Mesodermal cell (in vitro differentiated cells): ENCODE data around the gene KRTAP10-1.

ENCODE experiments used
- H3K27ac ChIP-seq: 2 replicates; pipeline ENCODE4 v1.7.0; 2013; ENCODE audit warnings: mild to moderate bottlenecking, low read depth, low read length, moderate library complexity; ENCODE audit not compliant: severe bottlenecking
- H3K36me3 ChIP-seq: 2 replicates; pipeline ENCODE4 v1.7.1; 2013; ENCODE audit warnings: mild to moderate bottlenecking, low read length, moderate library complexity; ENCODE audit not compliant: control insufficient read depth, insufficient read depth
- H3K4me1 ChIP-seq: one replicate; pipeline ENCODE4 v1.7.1; 2013; ENCODE audit warnings: mild to moderate bottlenecking, low read length; ENCODE audit not compliant: insufficient read depth, control insufficient read depth, poor library complexity, severe bottlenecking
- H3K4me3 ChIP-seq: 2 replicates; pipeline ENCODE4 v1.7.0; 2013; ENCODE audit warnings: low read length, control low read depth, mild to moderate bottlenecking; ENCODE audit not compliant: insufficient read depth, poor library complexity, severe bottlenecking; ENCODE audit errors: extremely low read depth
- H3K9me3 ChIP-seq: 2 replicates; pipeline ENCODE4 v1.7.1; 2013; ENCODE audit warnings: mild to moderate bottlenecking, low read length, moderate library complexity; ENCODE audit not compliant: control insufficient read depth
- WGBS, 2 experiments: methylation state at CpG; one replicate each; pipeline ENCODE4 v1.1.5; 2013; ENCODE audit warnings: missing lambda C conversion rate in 2 of 2; ENCODE audit not compliant: insufficient coverage in 2 of 2; 5-methylcytosine and 5-hydroxymethylcytosine counted together

KRTAP10-1 gene

GRCh38 chr21:44511219-44511937 is 28.6 kb downstream of the KRTAP10-1 start:
- Histone ChIP-seq H3K4me1 (peaks cover 2% of the 10 kb centered on the region), H3K36me3 (no peaks in the 10 kb centered on the region), H3K4me3 (no peak overlapping the region), H3K27ac (no peak overlapping the region), H3K9me3 (no peaks in the 10 kb centered on the region)
- WGBS, 2 experiments, result 89 to 92% methylated on average over 7 to 11 of the region's 11 CpGs

DNA sequence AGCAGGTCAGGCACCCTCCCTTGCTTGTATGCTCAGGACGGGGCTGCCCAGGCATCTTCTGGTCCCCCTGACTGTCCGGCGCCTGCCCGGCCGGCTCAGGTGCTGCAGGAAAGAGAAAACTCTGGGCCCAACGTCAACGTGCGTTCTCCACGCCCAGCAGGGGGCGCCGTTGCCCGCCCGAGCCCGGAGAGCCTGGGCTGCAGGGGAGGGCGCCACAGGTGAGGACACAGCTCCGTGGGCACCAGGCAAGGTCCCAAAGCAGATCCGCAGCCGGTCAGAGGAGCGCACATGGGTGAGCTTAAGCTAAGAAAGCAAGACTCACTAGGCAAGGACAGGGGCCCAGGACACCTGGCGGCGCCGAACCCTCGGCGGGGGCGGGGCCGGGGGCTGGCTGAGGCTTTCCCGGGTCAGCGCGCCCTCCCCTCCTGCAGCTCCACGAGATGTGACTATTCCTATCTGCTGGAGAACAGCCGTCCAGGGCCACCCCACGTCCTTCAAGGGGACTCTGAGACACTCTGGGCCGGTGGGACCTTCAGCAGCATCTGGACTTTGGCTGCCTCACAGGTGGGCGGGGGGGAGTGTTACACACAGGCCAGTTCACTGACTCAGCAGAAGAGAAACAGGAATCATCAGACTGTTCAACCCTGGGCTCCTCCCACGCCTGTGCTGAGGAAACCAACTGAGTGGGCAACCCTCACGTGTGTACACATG is 29.3 kb downstream of the KRTAP10-1 start:
- Histone ChIP-seq H3K36me3 (no peaks in the 10 kb centered on the region), H3K4me1 (peaks cover 2% of the 10 kb centered on the region), H3K27ac (no peak overlapping the region), H3K4me3 (peak overlapping the region; percentile 11), H3K9me3 (no peaks in the 10 kb centered on the region)
- WGBS, 2 experiments, result 17% methylated on average over 34 to 36 of the region's 36 CpGs

- H3K4me1 ChIP-seq, result peaks cover 2% of the 10 kb centered on the region
- WGBS, 2 experiments, result 58 to 66% methylated on average over 15 to 18 of the region's 18 CpGs
- H3K4me3 ChIP-seq, result no peak overlapping the region
- no peaks in the 10 kb centered on the region for H3K36me3 ChIP-seq
- H3K27ac ChIP-seq, result no peak overlapping the region
- H3K9me3 ChIP-seq, result no peaks in the 10 kb centered on the region
Observed at GRCh38 chr21:44510109-44510507, 29.9 kb downstream of the KRTAP10-1 start.

GRCh38 chr21:44509539-44509938 is 30.5 kb downstream of the KRTAP10-1 start:
- peaks cover 2% of the 10 kb centered on the region for H3K4me1 ChIP-seq
- 87 to 94% methylated on average over 11 to 12 of the region's 12 CpGs for WGBS, 2 experiments
- no peaks in the 10 kb centered on the region for H3K36me3 ChIP-seq
- H3K27ac ChIP-seq, result no peak overlapping the region
- no peak overlapping the region for H3K4me3 ChIP-seq
- no peaks in the 10 kb centered on the region for H3K9me3 ChIP-seq

DNA sequence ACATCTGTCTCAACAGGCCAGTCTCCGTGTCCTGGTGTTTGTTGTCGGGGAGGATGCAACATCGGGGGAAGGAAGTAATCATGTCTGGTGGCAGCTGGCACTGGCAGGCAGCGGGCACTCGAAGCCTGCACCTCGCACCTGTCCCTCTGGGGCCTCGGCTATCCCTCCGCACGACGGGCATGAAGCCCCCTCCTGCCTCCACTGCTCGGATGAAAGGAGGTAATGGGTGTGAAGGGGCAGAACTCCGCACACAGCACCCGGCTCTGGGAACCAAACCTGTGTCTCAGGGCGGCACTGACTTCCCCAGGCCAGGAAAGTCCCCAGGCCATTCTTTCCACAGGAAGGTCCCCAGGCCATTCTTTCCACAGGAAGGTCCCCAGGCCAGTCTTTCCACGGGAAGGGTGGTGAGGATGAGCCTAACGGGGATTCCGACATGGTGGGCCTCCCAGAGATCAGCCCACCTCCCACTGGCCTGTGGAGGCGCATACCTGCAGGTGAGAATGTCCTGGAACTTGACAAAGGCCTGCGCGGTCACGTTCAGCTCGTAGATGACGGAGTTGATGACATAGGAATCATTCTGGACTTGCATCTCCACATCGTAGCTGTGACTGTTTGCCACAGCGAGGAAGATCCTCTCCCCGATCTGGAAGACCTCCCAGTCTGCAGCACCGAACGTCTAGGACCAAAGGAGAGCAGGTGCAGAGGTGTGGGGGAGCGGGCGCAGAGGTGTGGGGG is 31.1 kb downstream of the KRTAP10-1 start:
- Histone ChIP-seq H3K9me3 (no peaks in the 10 kb centered on the region), H3K4me1 (peaks cover 2% of the 10 kb centered on the region), H3K4me3 (no peak overlapping the region), H3K36me3 (no peaks in the 10 kb centered on the region), H3K27ac (no peak overlapping the region)
- 91 to 93% methylated on average over 22 of the region's 30 CpGs for WGBS, 2 experiments

- WGBS, 2 experiments, result 85 to 98% methylated on average over 9 of the region's 9 CpGs
- no peaks in the 10 kb centered on the region for H3K36me3 ChIP-seq
- H3K9me3 ChIP-seq, result no peaks in the 10 kb centered on the region
- H3K27ac ChIP-seq, result no peak overlapping the region
- peaks cover 2% of the 10 kb centered on the region for H3K4me1 ChIP-seq
- no peak overlapping the region for H3K4me3 ChIP-seq
Observed at GRCh38 chr21:44508426-44508710, 31.6 kb downstream of the KRTAP10-1 start.

DNA sequence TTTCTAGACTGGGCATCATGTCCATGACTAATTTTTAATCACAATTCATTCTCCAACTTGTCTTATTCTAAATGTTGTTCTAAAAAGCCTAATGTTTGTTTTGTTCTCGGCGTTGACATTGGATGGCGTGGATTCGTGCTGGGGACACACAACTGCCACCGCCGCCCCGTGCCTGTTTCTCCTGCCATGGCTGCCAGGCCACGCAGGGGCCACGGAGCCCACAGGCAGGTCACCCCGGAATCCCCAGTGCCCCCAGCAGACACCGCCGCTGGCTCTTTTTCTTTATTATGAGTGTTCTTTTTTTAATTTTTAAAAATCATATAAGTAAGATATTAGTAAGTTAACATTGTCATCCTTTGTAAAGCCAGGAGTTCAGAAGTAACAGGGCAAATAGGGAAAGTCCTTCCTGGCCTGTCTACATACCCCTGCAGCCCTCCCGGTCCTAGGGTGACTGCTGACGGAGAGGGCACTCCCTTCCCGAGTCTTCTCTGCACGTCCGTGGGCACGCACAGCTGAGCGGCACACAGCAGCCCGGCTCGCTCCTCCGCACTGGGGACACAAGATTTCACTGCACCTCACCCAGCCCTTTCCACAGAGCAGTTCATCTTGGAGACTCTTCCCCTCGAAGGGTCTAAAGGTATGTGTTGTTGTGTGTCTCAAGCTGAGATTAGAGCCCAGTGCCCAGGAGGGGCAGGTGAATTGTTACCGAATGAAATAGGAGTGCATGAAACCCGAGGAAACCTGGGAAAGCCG is 32.1 kb downstream of the KRTAP10-1 start:
- Histone ChIP-seq H3K27ac (no peak overlapping the region), H3K36me3 (no peaks in the 10 kb centered on the region), H3K4me3 (no peak overlapping the region), H3K9me3 (no peaks in the 10 kb centered on the region), H3K4me1 (peaks cover 2% of the 10 kb centered on the region)
- 91 to 92% methylated on average over 13 to 17 of the region's 26 CpGs for WGBS, 2 experiments

- no peak overlapping the region for H3K27ac ChIP-seq
- WGBS, 2 experiments, result 88 to 90% methylated on average over 42 to 43 of the region's 44 CpGs
Observed at GRCh38 chr21:44506279-44507255, 33.4 kb downstream of the KRTAP10-1 start.

DNA sequence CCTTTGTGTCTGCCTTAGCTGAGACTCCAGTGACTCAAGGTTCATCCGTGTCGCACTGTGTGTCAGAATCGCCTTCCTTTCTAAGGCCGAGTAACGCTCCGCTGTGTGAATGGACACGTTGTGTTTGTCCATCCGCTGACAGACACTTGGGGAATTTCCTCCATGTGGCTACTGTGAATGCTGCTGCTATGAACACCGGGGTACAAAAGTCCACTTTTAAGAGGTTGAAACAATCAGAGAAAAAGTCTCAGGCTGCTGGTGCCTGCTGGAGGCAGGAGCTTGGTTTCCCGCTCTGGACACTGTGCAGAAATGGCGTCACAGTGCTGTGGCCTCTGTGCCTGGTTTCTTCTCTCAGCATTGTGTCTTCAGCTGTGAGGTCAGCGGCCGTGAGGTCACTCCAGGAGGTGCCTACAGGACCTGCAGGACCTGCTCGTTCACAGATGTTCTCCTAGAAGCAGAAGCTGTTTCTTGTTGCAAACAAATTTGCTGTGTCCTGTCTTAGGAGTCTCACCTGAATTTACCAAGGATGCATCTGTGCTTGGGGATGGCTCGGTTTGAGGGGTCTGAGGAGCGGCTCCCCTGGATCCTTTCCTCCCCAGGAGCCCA is 34.2 kb downstream of the KRTAP10-1 start:
- no peaks in the 10 kb centered on the region for H3K36me3 ChIP-seq
- no peaks in the 10 kb centered on the region for H3K9me3 ChIP-seq
- H3K4me1 ChIP-seq, result peaks cover 2% of the 10 kb centered on the region
- no peak overlapping the region for H3K27ac ChIP-seq
- H3K4me3 ChIP-seq, result no peak overlapping the region
- 88 to 94% methylated on average over 16 of the region's 16 CpGs for WGBS, 2 experiments

More at GRCh38 chr21:44506279-44507255, 33.4 kb downstream of the KRTAP10-1 start:
- no peaks in the 10 kb centered on the region for H3K36me3 ChIP-seq
- H3K4me1 ChIP-seq, result peaks cover 2% of the 10 kb centered on the region
- H3K4me3 ChIP-seq, result no peak overlapping the region
- H3K9me3 ChIP-seq, result no peaks in the 10 kb centered on the region
